ENCODE data around the gene CFAP58.
A peak's percentile ranks its signal among the peaks of the same experiment; 100 is the strongest.

The CFAP58 gene

GRCh38 chr10:104380336-104380735 lies 26.7 kb downstream of the CFAP58 start:
- no peak for DNase-seq

DNA sequence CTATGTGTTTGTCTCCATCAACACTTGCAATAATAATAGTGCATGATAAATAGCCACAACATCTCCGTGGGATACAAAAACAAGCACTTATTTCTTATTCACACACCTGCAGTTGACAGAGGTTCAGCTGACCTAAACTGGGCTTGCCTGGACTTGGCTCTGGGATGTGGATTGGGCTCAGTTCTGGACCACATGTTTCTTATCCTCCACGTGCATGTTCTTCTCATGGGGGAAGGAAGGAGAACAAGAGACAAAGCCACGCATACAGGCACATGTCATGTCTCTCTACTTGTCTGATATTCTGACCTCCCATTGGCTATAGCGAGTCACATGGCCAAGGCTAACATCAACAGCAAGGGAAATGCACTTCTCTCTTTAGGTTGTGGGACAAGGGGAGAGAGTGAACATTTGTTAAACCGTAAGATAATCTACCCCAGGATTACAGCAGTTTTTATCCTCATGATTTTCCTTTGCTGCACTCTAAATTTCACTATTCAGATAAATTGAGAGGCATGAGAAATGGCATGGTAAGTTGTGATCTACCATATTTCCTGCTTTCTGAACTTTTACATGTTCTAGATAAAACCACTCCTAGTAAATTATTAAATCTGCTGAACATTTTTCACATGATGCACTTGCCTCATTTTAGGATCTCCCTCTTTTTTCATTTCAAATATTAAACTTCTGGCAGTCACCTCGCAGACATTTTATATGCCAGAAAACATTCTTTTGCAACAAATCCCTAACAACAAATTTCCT lies 33.7 kb downstream of the CFAP58 start:
- DNase-seq, result no peak

DNA sequence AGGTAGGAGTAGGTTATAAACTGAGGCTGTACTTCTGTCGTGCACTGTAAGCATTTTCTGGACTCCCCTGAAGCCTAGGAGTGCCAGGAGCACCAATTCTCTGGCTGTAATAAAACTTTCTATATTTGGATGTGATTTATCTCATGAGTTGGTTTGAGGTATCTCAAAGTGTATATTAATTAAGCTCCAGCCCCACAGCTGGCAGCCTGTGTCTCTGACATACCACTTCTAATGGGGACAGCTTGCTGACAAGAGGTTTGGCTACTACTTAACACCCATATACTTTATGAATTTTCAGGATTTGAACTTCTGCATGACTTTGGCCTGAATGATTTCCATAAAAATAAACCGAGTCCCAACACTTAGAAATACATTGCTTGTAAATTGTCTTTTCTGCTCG lies 35.2 kb downstream of the CFAP58 start:
- DNase-seq, result no peak

GRCh38 chr10:104391150-104391968 lies 37.7 kb downstream of the CFAP58 start:
- no peak for DNase-seq

- no peak for DNase-seq
Measured at GRCh38 chr10:104391969-104392296, 38.3 kb downstream of the CFAP58 start.

DNA sequence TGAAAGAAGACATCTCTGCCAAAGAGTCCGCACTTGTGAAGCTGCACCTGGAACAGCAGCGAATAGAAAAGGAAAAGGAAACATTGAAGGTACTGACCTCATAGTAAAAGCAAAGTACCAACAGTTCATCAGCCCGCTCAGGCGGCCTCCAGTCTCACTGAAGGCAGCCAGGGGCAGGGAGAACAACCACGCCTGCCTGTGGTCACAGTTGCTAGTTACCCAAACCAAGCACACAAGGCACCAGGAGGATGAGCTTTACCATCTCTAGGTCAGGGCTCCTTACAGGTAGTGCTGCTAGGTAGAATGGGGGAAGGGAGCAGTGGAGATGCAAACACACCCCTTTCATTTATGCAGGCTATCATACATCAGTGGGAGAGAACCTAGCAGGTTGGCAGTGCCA lies 39.8 kb downstream of the CFAP58 start:
- DNase-seq, result no peak

DNA sequence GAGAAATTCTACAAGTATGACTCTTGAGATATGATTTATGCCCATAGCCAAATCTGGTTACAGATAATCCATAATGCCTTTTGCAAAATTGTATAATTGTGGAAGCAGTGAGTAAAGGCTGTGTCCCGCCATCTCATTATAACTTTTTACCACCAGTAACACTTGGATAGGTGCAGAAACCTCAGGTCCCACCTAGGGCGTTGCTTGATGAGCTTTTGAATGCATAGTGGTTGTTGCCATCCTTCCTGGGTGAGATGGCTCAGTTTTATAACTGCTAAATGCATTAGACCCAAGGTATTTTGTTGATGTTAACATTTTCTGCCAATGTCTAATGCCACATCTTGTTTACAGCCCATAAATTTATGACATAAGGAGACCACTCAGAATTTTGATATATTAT lies 42.9 kb downstream of the CFAP58 start:
- DNase-seq, result no peak

- no peak for DNase-seq
Measured at GRCh38 chr10:104403636-104404035, 50.0 kb downstream of the CFAP58 start.

GRCh38 chr10:104406715-104407650 lies 53.4 kb downstream of the CFAP58 start:
- DNase-seq, result peak; percentile 27

DNA sequence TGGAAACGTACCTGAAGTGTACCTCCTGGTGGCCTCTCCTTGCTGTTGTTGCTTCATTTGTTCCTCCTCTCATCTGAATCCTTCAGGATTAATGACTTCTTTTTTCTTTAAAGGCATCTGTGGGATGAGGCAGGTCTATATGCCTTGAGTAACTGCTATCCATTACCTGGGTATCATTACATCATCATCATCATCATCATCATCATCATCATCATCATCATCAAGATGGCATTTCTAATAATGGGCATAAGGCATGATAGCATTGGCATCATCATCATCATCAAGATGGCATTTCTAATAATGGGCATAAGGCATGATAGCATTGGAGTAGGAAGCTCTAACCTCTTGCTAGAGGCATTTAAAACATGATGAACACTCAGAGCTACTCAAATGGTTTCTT lies 59.9 kb downstream of the CFAP58 start:
- DNase-seq, result no peak

- DNase-seq, result no peak
Measured at GRCh38 chr10:104415526-104416165, 62.0 kb downstream of the CFAP58 start.

DNA sequence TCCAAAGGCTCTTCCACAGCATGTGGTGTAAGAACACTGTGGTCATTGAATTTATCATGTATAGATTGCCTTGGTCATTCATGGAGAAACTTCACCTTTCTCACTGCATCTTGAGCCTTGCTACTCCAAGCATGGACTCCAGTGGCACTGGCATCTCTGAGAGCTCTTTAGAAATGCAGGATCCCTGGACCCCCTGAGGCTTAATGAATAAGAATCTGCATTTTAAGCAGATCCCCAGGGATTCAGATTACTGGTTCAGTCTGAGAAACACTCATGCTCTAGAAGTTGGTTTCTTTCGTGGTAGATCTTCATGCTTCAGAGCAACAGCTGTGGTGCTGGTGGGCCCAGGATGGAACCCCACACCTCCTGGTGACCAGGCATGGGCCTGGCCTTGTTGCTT lies 63.2 kb downstream of the CFAP58 start:
- DNase-seq, result no peak

DNA sequence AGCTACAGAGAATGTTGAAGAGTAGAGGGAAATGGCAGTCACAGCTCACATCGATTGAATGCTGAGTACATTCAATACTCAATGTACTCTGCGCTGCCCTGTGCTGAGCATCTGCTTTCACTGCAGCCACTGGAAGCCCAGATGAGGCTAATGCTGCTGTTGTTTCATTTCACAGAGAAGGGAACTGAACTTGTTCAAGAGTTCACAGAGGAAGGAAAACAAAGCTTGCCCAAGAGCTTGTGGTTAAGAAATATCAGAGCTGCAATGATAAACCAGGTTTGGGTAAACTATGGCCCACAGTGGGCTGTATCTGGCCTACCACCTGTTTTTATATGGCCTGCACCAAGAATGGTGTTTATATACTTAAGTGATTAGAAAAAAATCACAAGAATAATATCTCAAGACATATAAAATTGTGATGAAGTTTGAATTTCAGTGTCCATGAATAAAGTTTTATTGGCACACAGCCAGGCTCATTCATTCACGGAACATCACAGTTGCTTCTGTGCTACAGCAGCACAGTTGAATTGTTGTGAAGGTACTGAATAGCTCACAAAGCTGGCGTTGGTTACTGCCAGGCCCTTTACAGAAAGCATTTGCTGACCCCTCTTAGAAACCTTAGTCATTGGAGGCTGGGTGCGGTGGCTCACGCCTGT lies 64.1 kb downstream of the CFAP58 start:
- DNase-seq, result no peak

DNA sequence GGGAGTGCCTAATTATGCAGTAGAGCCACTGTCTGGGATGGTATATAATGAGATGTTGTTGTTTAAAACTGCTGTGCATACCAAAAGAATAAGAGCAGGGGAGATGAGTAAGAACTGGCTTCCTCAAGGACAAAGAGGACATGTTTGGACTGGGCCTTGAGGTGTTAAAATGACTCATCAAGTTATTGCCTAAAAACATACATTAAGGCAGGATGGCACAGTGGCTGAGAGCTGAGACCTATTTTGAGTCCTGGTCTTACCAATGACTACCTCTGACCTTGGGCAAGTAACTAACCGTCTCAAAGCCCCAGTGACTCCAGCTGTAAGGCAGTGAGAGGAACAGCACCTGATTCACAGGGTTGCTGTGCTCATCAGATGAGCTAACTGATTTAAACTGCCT lies 71.1 kb downstream of the CFAP58 start:
- DNase-seq, result no peak

GRCh38 chr10:104427989-104428388 lies 74.4 kb downstream of the CFAP58 start:
- no peak for DNase-seq

DNA sequence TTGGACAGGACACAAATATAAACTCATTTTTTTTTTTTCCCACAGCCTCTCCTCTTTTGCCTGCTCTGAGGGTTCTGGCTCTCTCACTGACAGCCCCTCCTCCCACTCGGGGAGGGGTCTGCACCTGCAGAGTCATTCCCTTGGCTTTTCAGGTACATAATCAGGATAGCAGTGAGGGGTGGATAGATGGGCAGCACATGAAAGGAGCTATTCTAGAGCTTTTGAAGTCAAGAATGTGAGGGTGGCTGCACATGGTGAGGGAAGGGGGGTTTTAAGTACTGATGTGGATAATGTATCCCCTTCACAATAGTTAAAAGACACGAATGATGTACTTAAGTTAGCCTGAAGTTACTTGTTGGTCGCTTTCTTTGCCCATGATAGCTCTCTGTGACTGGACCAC lies 76.2 kb downstream of the CFAP58 start:
- DNase-seq, result no peak

DNA sequence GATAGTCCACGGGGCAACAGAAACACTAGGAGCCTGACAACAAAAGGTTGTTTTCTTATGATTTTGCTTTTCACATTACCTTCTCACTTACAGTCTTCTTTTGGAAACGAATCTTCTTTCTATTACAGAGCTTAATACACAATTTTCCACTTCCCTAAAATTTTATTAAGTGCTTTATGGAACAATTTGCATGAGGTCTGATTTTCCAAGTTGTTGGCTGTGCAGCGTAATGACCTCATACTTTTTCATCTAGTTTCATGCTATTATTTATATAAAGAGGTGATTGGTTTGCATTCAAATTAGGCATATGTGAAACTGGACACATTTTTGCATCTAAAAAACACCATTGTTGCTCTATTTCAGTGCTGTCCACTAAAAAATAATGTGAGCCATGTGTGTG lies 76.7 kb downstream of the CFAP58 start:
- no peak for DNase-seq

GRCh38 chr10:104433669-104434068 lies 80.0 kb downstream of the CFAP58 start:
- DNase-seq, result no peak

DNA sequence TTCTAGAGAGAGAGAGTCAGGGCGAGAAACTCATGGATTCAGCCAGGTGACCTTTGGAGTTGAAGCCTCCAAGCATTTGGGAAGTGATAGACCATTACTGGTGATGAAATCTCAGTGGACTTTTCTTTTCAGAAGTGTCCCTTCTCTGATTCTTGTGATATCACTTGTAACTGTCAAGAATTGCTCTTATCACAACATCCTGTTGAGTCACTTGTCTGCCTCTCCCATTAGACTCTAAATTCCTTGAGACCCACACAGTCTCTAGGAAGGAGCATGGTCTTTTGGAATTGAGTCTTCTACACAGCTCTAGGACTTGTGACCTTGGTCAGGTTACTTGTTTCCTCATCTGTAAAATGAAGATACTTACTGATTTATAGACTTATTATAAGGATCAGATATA lies 81.0 kb downstream of the CFAP58 start:
- no peak for DNase-seq

GRCh38 chr10:104435822-104436221 lies 82.2 kb downstream of the CFAP58 start:
- no peak for DNase-seq

DNA sequence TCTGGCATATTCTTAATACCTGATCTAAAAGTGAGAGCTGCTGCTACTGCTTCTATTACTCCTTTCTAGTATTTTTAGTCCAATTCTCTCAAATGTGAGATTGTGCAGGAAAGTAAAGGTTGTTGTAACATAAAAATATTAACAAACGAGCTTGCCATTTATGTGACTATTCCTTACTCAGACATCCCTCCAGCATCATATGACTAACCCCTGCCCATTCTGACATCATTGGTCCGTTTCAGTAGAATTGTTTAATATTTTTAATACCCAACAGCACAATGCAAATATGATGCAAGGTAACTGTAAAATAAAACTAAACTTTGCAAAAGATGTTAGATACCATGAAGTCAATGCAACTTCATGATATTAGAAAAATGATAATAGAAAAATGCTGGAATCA lies 83.6 kb downstream of the CFAP58 start:
- DNase-seq, result no peak

- no peak for DNase-seq
Measured at GRCh38 chr10:104440221-104440620, 86.6 kb downstream of the CFAP58 start.

Data from NCI-H526 treated with DMSO at 0.1 percent for 48 hours (cell line).